HepG2 (cell line): ENCODE results near the gene CCDC73.

ENCODE experiments used
- DZIP1 ChIP-seq: sonication (generic); formaldehyde crosslinking; IDR thresholded peaks from 2 replicates; pipeline ENCODE4 v1.5.0; 2020; ENCODE audit warnings: mild to moderate bottlenecking, missing genetic modification reagents
- FOXA1 ChIP-seq, 2 experiments: fragments of 450-650 bp in 1 of 2; sonication (generic) in 1 of 2; formaldehyde crosslinking in 1 of 2; IDR thresholded peaks; 2 replicates each; pipeline versions ENCODE4 v1.4.0 to v1.6.1; 2016 to 2020; ENCODE audit warnings: missing genetic modification reagents in 1 of 2
- MAX ChIP-seq: IDR thresholded peaks from 2 replicates; pipeline ENCODE4 v1.6.1; 2012; ENCODE audit warnings: inconsistent platforms
- PHF8 ChIP-seq: sonication (generic); formaldehyde crosslinking; IDR thresholded peaks from 2 replicates; pipeline ENCODE4 v1.5.0; 2020; ENCODE audit warnings: missing genetic modification reagents
- RARG ChIP-seq: sonication (generic); formaldehyde crosslinking; IDR thresholded peaks from 2 replicates; pipeline ENCODE4 v1.4.0; 2020; ENCODE audit warnings: low read depth, mild to moderate bottlenecking, missing genetic modification reagents
- RBFOX2 ChIP-seq: fragments of 200-400 bp; formaldehyde crosslinking; IDR thresholded peaks from 2 replicates; pipeline ENCODE4 v1.6.1; 2017; ENCODE audit warnings: low read depth, mild to moderate bottlenecking, low read length
- RNF219 ChIP-seq: sonication (generic); formaldehyde crosslinking; IDR thresholded peaks from 2 replicates; pipeline ENCODE4 v1.5.0; 2020; ENCODE audit warnings: mild to moderate bottlenecking, missing genetic modification reagents
- XRCC5 ChIP-seq: fragments of 200-400 bp; formaldehyde crosslinking; optimal IDR thresholded peaks from 2 replicates; pipeline ENCODE3; 2017; ENCODE audit warnings: mild to moderate bottlenecking, low read length
- ZNF10 ChIP-seq: sonication (generic); formaldehyde crosslinking; IDR thresholded peaks from 2 replicates; pipeline ENCODE4 v1.4.0; 2020; ENCODE audit warnings: mild to moderate bottlenecking, low read depth, missing genetic modification reagents, borderline replicate concordance

- TF ChIP-seq DZIP1 (CRISPR knock-in tag) (no peak), RARG (CRISPR knock-in tag) (no peak), RNF219 (no peak), RBFOX2 (no peak), PHF8 (CRISPR knock-in tag) (no peak), FOXA1 (IDR thresholded peaks at IDR 0.05) (no peak), FOXA1 (CRISPR knock-in tag; IDR thresholded peaks at IDR 0.05) (no peak), XRCC5 (no peak), MAX (no peak), ZNF10 (no peak)
These were observed 44.2 kb upstream of the CCDC73 start for GRCh38 chr11:32838505-32839274.
